Stimulated activated naive B cell treated with anti-CD40 and anti-IgM and Interleukin-4, amounts not matched to agents 10 μg/mL and 1 μg/mL and 100 μg/mL, for 72 hours (primary cell): ENCODE measurements around the gene CCDC112.

Experiments
- ATAC-seq, 2 donors: fragments of 150-1000 bp; cut with Tn5 transposase; replicated peaks; 2 replicates each; pipeline ENCODE4 v1.10.0; 2021; ENCODE audit warnings: moderate library complexity in 1 of 2
- DNase-seq: peaks from one replicate; pipeline ENCODE4 v3.0.0; 2021
- H3K27ac Mint-ChIP-seq: one replicate; pipeline ENCODE4 v1.8.0; 2022; ENCODE audit warnings: mild to moderate bottlenecking, mixed read lengths
- H3K27me3 Mint-ChIP-seq, 2 donors: one replicate each; pipeline ENCODE4 v1.8.0; 2022; ENCODE audit warnings: mixed read lengths in 2 of 2
- H3K36me3 Mint-ChIP-seq, 2 donors: one replicate each; pipeline ENCODE4 v1.8.0; 2022; ENCODE audit warnings: mixed read lengths in 2 of 2, mild to moderate bottlenecking in 1 of 2
- H3K4me1 Mint-ChIP-seq, 2 donors: one replicate each; pipeline ENCODE4 v1.8.0; 2022; ENCODE audit warnings: mixed read lengths in 2 of 2, mild to moderate bottlenecking in 1 of 2
- H3K4me3 Mint-ChIP-seq, 2 donors: one replicate each; pipeline ENCODE4 v1.8.0; 2022; ENCODE audit warnings: mild to moderate bottlenecking in 2 of 2, mixed read lengths in 2 of 2, moderate library complexity in 1 of 2
- H3K9me3 Mint-ChIP-seq, 2 donors: one replicate each; pipeline ENCODE4 v1.8.0; 2022; ENCODE audit warnings: mixed read lengths in 2 of 2, mild to moderate bottlenecking in 1 of 2

The CCDC112 gene

GRCh38 chr5:115296124-115297022 lies at the start of gene CCDC112:
Gene CCDC112 (minus strand): TSS chr5:115296654. CDS start chr5:115296543, 111 bp downstream.
- H3K4me1 Mint-ChIP-seq, result peaks cover 7 to 12% of the 10 kb centered on the region in 2 donors
- H3K27me3 Mint-ChIP-seq, result no peaks in the 10 kb centered on the region
- peak; percentile 88 for ATAC-seq
- peaks cover 5% of the 10 kb centered on the region in 2 donors for H3K36me3 Mint-ChIP-seq
- peak within 1 kb of the TSS; percentile 69 for H3K27ac Mint-ChIP-seq
- DNase-seq, result peak; percentile 65
- peak within 1 kb of the TSS; percentile 91 for H3K4me3 Mint-ChIP-seq
- H3K9me3 Mint-ChIP-seq, result peaks cover 4% of the 10 kb centered on the region in 2 donors

- no peaks in the 10 kb centered on the region for H3K4me1 Mint-ChIP-seq
- H3K9me3 Mint-ChIP-seq, result peaks cover 3 to 5% of the 10 kb centered on the region in 2 donors
- H3K4me3 Mint-ChIP-seq, result no peak overlapping the region
- peaks cover 0 to 2% of the 10 kb centered on the region in 2 donors for H3K36me3 Mint-ChIP-seq
- DNase-seq, result no peak
- H3K27ac Mint-ChIP-seq, result no peak overlapping the region
- peaks cover 18 to 58% of the 10 kb centered on the region in 2 donors for H3K27me3 Mint-ChIP-seq
- ATAC-seq, result no peak
Measured at GRCh38 chr5:115345344-115345743, 48.9 kb upstream of the CCDC112 start.

- Mint-ChIP-seq H3K9me3 (peaks cover 3 to 5% of the 10 kb centered on the region in 2 donors), H3K27ac (no peak overlapping the region), H3K36me3 (peaks cover 0 to 2% of the 10 kb centered on the region in 2 donors), H3K4me3 (no peak overlapping the region), H3K27me3 (peaks cover 24 to 59% of the 10 kb centered on the region in 2 donors), H3K4me1 (no peaks in the 10 kb centered on the region)
- ATAC-seq, result no peak
- no peak for DNase-seq
Measured at GRCh38 chr5:115343855-115344254, 47.4 kb upstream of the CCDC112 start.

GRCh38 chr5:115342590-115343377 lies 46.3 kb upstream of the CCDC112 start:
- Mint-ChIP-seq H3K27ac (no peak overlapping the region), H3K27me3 (peaks cover 32 to 61% of the 10 kb centered on the region in 2 donors), H3K4me1 (no peaks in the 10 kb centered on the region)

GRCh38 chr5:115341745-115342144 lies 45.3 kb upstream of the CCDC112 start:
- Mint-ChIP-seq H3K4me3 (no peak overlapping the region), H3K9me3 (peaks cover 3 to 5% of the 10 kb centered on the region in 2 donors), H3K4me1 (no peaks in the 10 kb centered on the region), H3K27ac (no peak overlapping the region), H3K27me3 (peaks cover 27 to 56% of the 10 kb centered on the region in 2 donors), H3K36me3 (peaks cover 0 to 2% of the 10 kb centered on the region in 2 donors)
- DNase-seq (no peak), ATAC-seq (no peak)

More at GRCh38 chr5:115342590-115343377, 46.3 kb upstream of the CCDC112 start:
- Mint-ChIP-seq H3K4me3 (no peak overlapping the region), H3K36me3 (peaks cover 0 to 2% of the 10 kb centered on the region in 2 donors), H3K9me3 (peaks cover 3 to 5% of the 10 kb centered on the region in 2 donors)
- DNase-seq (no peak), ATAC-seq (no peak)

GRCh38 chr5:115338851-115339250 lies 42.4 kb upstream of the CCDC112 start:
- Mint-ChIP-seq H3K4me3 (no peak overlapping the region), H3K27me3 (peaks cover 27 to 42% of the 10 kb centered on the region in 2 donors), H3K36me3 (no peaks in the 10 kb centered on the region), H3K4me1 (no peaks in the 10 kb centered on the region), H3K27ac (no peak overlapping the region), H3K9me3 (no peaks in the 10 kb centered on the region)
- ATAC-seq, result no peak
- no peak for DNase-seq

- Mint-ChIP-seq H3K27me3 (peaks cover 27 to 37% of the 10 kb centered on the region in 2 donors), H3K36me3 (no peaks in the 10 kb centered on the region), H3K27ac (no peak overlapping the region), H3K9me3 (no peaks in the 10 kb centered on the region), H3K4me3 (no peak overlapping the region), H3K4me1 (peaks cover 4 to 5% of the 10 kb centered on the region in 2 donors)
- DNase-seq (no peak), ATAC-seq (no peak)
Measured at GRCh38 chr5:115337882-115338281, 41.4 kb upstream of the CCDC112 start.

- ATAC-seq, result no peak
Measured at GRCh38 chr5:115336964-115337363, 40.5 kb upstream of the CCDC112 start.

GRCh38 chr5:115336201-115336720 lies 39.8 kb upstream of the CCDC112 start:
- DNase-seq (no peak), ATAC-seq (no peak)
- peaks cover 8 to 13% of the 10 kb centered on the region in 2 donors for H3K4me1 Mint-ChIP-seq
- peaks cover 24 to 32% of the 10 kb centered on the region in 2 donors for H3K27me3 Mint-ChIP-seq
- no peaks in the 10 kb centered on the region for H3K36me3 Mint-ChIP-seq
- H3K9me3 Mint-ChIP-seq, result no peaks in the 10 kb centered on the region
- no peak overlapping the region for H3K4me3 Mint-ChIP-seq
- H3K27ac Mint-ChIP-seq, result no peak overlapping the region

More at GRCh38 chr5:115336964-115337363, 40.5 kb upstream of the CCDC112 start:
- no peak for DNase-seq
- Mint-ChIP-seq H3K27me3 (peaks cover 24 to 32% of the 10 kb centered on the region in 2 donors), H3K4me3 (no peak overlapping the region), H3K9me3 (no peaks in the 10 kb centered on the region), H3K36me3 (no peaks in the 10 kb centered on the region), H3K4me1 (peaks cover 5 to 6% of the 10 kb centered on the region in 2 donors), H3K27ac (no peak overlapping the region)

- H3K9me3 Mint-ChIP-seq, result no peaks in the 10 kb centered on the region
- no peak for ATAC-seq
Measured at GRCh38 chr5:115335301-115335700, 38.8 kb upstream of the CCDC112 start.

GRCh38 chr5:115333164-115333563 lies 36.7 kb upstream of the CCDC112 start:
- Mint-ChIP-seq H3K36me3 (no peaks in the 10 kb centered on the region), H3K4me1 (peaks cover 20 to 38% of the 10 kb centered on the region in 2 donors), H3K27ac (peak overlapping the region; percentile 37), H3K27me3 (peaks cover 10 to 15% of the 10 kb centered on the region in 2 donors), H3K4me3 (no peak overlapping the region), H3K9me3 (peaks cover 0 to 1% of the 10 kb centered on the region in 2 donors)
- ATAC-seq (peak; percentile 78 to 91), DNase-seq (peak; percentile 10)

More at GRCh38 chr5:115335301-115335700, 38.8 kb upstream of the CCDC112 start:
- DNase-seq, result no peak
- Mint-ChIP-seq H3K36me3 (no peaks in the 10 kb centered on the region), H3K27me3 (peaks cover 24 to 32% of the 10 kb centered on the region in 2 donors), H3K4me3 (no peak overlapping the region), H3K27ac (no peak overlapping the region), H3K4me1 (peaks cover 11 to 20% of the 10 kb centered on the region in 2 donors)

- peaks cover 20 to 38% of the 10 kb centered on the region in 2 donors for H3K4me1 Mint-ChIP-seq
- no peak overlapping the region for H3K27ac Mint-ChIP-seq
- H3K4me3 Mint-ChIP-seq, result no peak overlapping the region
- DNase-seq (no peak), ATAC-seq (peak; percentile 66 to 68)
- peaks cover 6 to 12% of the 10 kb centered on the region in 2 donors for H3K27me3 Mint-ChIP-seq
- no peaks in the 10 kb centered on the region for H3K36me3 Mint-ChIP-seq
- H3K9me3 Mint-ChIP-seq, result peaks cover 0 to 1% of the 10 kb centered on the region in 2 donors
Measured at GRCh38 chr5:115330830-115331229, 34.4 kb upstream of the CCDC112 start.

GRCh38 chr5:115329475-115329874 lies 33.0 kb upstream of the CCDC112 start:
- Mint-ChIP-seq H3K4me3 (peak overlapping the region in 1 of 2 donors; percentile 10), H3K4me1 (peaks cover 20 to 38% of the 10 kb centered on the region in 2 donors), H3K27me3 (peaks cover 7 to 9% of the 10 kb centered on the region in 2 donors), H3K27ac (no peak overlapping the region), H3K36me3 (no peaks in the 10 kb centered on the region), H3K9me3 (peaks cover 0 to 1% of the 10 kb centered on the region in 2 donors)
- ATAC-seq (peak in 1 of 2 donors; percentile 24), DNase-seq (no peak)
